GM23248 (cell line): ENCODE results near the gene TNNC1. TPM values are rescaled to one million over a fixed set of nuclear protein-coding genes. Genes with fewer than 3 reads are reported as not detected.

Experiments used
- DNase-seq: peaks from one replicate; pipeline ENCODE4 v3.0.0-alpha.2; 2015
- H2AFZ ChIP-seq: fragments of 200-600 bp; sonication (generic); 2 replicates; pipeline ENCODE4 v1.6.1; 2016; ENCODE audit warnings: antibody characterized with exemption
- H3F3A ChIP-seq: fragments of 200-600 bp; sonication (generic); 2 replicates; pipeline ENCODE4 v1.6.1; 2016; ENCODE audit warnings: mild to moderate bottlenecking, antibody characterized with exemption, mixed run types; ENCODE audit not compliant: insufficient read depth
- H3K27ac ChIP-seq: fragments of 200-600 bp; sonication (generic); 2 replicates; pipeline ENCODE4 v1.5.1; 2016; ENCODE audit warnings: mild to moderate bottlenecking
- H3K27me3 ChIP-seq: fragments of 200-600 bp; sonication (generic); replicated peaks from 2 replicates; pipeline ENCODE4 v1.6.1; 2016; ENCODE audit warnings: mild to moderate bottlenecking; ENCODE audit not compliant: insufficient read depth
- H3K36me3 ChIP-seq: fragments of 200-600 bp; sonication (generic); 2 replicates; pipeline ENCODE4 v1.6.1; 2016; ENCODE audit warnings: low read depth, mild to moderate bottlenecking
- H3K4me1 ChIP-seq: fragments of 200-600 bp; sonication (generic); 2 replicates; pipeline ENCODE4 v1.6.1; 2016; ENCODE audit warnings: mild to moderate bottlenecking; ENCODE audit not compliant: insufficient read depth
- H3K4me2 ChIP-seq: fragments of 200-600 bp; sonication (generic); one replicate; pipeline ENCODE4 v1.6.1; 2016; ENCODE audit warnings: mild to moderate bottlenecking; ENCODE audit not compliant: unreplicated experiment
- H3K4me3 ChIP-seq: fragments of 200-600 bp; sonication (generic); 2 replicates; pipeline ENCODE4 v1.5.1; 2016; ENCODE audit warnings: mild to moderate bottlenecking
- H3K79me2 ChIP-seq: fragments of 200-600 bp; sonication (generic); 2 replicates; pipeline ENCODE4 v1.6.1; 2016; ENCODE audit warnings: mild to moderate bottlenecking; ENCODE audit not compliant: insufficient read depth
- H3K9ac ChIP-seq: fragments of 200-600 bp; sonication (generic); 2 replicates; pipeline ENCODE4 v1.6.1; 2016; ENCODE audit warnings: mild to moderate bottlenecking
- H3K9me2 ChIP-seq: fragments of 200-600 bp; sonication (generic); 2 replicates; pipeline ENCODE4 v1.6.1; 2016; ENCODE audit warnings: mixed run types, mild to moderate bottlenecking, moderate library complexity; ENCODE audit not compliant: insufficient read depth
- H3K9me3 ChIP-seq: fragments of 200-600 bp; sonication (generic); one replicate; pipeline ENCODE4 v1.6.1; 2017; ENCODE audit warnings: low read depth
- H4K20me1 ChIP-seq: fragments of 200-600 bp; sonication (generic); 2 replicates; pipeline ENCODE4 v1.6.0; 2016; ENCODE audit not compliant: insufficient read depth
- EZH2 ChIP-seq: fragments of 200-600 bp; sonication (generic); IDR thresholded peaks from 2 replicates; pipeline ENCODE4 v1.6.1; 2018; ENCODE audit warnings: antibody characterized with exemption, mild to moderate bottlenecking; ENCODE audit not compliant: insufficient read depth, poor library complexity, severe bottlenecking
- EZH2phosphoT487 ChIP-seq: fragments of 200-600 bp; sonication (generic); IDR thresholded peaks from 2 replicates; pipeline ENCODE4 v1.6.1; 2018; ENCODE audit warnings: antibody characterized with exemption, moderate library complexity, mild to moderate bottlenecking, low read depth; ENCODE audit not compliant: insufficient read depth
- WGBS, 2 experiments: methylation state at CpG; one replicate each; pipeline ENCODE4 v1.1.6; 2015 to 2017; ENCODE audit warnings: low lambda C conversion rate in 2 of 2, low coverage in 1 of 2; ENCODE audit errors: missing lambda C conversion rate in 2 of 2; 5-methylcytosine and 5-hydroxymethylcytosine counted together
- in situ Hi-C: fragments of 300-500 bp; cut with MboI; formaldehyde crosslinking; loops from 2 replicates; pipeline ENCODE4 v1.15.0; 2020
- polyA plus RNA-seq: library from polyadenylated mRNA; unstranded; fragments of >200 nt; fragmentation: Nextera tagmentation; extraction: Ambion mirVana; gene quantifications from 2 replicates; pipeline ENCODE4 v1.2.1, GENCODE V29; 2016
- total RNA-seq: library from RNA; depleted of rRNA; stranded (reverse); fragments of >200 nt; shearing (Covaris generic); gene quantifications from 2 replicates; pipeline ENCODE4 v1.2.3, GENCODE V29; 2014

The TNNC1 gene
- total and polyA plus RNA-seq, 2 experiments from 2014 or later, result not detected

DNA sequence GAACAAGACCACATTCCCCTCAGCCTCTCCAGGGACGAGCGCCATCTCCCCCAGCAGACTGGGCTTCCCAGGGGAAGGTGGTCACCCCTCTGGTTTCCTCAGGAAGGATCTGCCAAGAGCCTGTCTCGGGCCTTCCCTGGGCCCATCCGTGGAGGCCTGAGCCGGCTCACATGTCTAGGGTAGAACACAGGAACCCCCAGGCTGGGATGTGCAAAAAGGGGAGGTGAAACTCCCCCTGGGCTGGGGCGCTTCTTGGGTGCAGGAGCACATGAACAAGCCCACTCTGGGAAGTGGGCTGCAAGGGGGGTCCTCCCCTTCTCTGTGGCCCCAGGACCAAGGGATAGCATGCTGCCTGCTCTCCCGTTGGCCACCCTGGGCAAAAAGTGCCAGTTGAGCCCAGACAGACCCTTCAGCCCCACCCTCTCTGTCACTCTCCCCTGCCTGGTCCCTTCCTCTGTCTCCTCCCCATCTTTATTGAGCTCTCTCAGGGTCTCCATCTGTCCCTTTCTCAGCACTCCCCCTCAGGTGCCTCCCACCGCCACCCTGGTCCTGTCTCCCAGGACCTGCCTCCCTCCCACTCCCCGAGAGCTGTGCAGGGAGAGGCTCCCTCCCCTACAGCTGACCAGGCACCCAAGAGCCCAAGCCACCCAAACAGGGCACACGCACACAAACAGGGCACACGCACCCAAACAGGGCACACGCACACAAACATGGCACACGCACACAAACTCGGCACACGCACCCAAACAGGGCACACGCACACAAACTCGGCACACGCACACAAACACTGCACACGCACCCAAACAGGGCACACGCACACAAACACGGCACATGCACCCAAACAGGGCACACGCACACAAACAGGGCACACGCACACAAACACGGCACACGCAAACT is 9.8 kb downstream of the TNNC1 start:
- no peak overlapping the region for H2AFZ ChIP-seq
- no peak for DNase-seq
- WGBS, 2 experiments, result 80 to 82% methylated on average over 24 to 25 of the region's 25 CpGs
- H3K4me2 ChIP-seq, result no peak overlapping the region
- no peaks in the 10 kb centered on the region for H4K20me1 ChIP-seq
- H3K79me2 ChIP-seq, result no peaks in the 10 kb centered on the region
- no peak overlapping the region for H3K27ac ChIP-seq
- in situ Hi-C loops, result no loop called here
- H3K4me3 ChIP-seq, result no peak overlapping the region
- H3K27me3 ChIP-seq, result no peaks in the 10 kb centered on the region
- no peaks in the 10 kb centered on the region for H3K9me2 ChIP-seq
- no peak overlapping the region for H3K9ac ChIP-seq
- H3K4me1 ChIP-seq, result no peaks in the 10 kb centered on the region
- H3K36me3 ChIP-seq, result no peaks in the 10 kb centered on the region
- H3K9me3 ChIP-seq, result no peaks in the 10 kb centered on the region
- H3F3A ChIP-seq, result no peaks in the 10 kb centered on the region
- TF ChIP-seq EZH2phosphoT487 (no peak), EZH2 (no peak)

DNA sequence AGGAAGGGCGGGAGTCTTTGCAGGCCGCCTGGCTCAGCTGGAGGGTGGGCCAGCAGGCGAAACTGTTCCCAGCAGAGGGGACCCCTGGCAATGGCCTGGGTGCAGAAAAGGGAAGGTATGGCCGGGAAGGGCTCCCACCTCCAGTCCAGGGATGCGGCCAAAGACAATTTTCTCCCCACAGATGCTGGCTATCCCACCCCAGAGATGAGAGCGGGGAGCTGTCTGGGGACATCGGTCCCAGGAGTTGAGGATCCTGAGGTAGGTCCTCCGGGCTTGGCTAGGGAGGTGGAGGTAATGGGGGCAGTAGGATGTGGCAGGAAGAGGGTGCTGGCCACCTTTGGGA is 10.6 kb downstream of the TNNC1 start:
- in situ Hi-C loops, result no loop called here
- Histone ChIP-seq H2AFZ (no peak overlapping the region), H3K9me2 (no peaks in the 10 kb centered on the region), H3K36me3 (no peaks in the 10 kb centered on the region), H3K9ac (no peak overlapping the region), H3K4me3 (no peak overlapping the region), H3K27ac (no peak overlapping the region), H3K9me3 (no peaks in the 10 kb centered on the region), H4K20me1 (no peaks in the 10 kb centered on the region), H3F3A (no peaks in the 10 kb centered on the region), H3K27me3 (no peaks in the 10 kb centered on the region), H3K4me1 (no peaks in the 10 kb centered on the region), H3K79me2 (no peaks in the 10 kb centered on the region), H3K4me2 (no peak overlapping the region)
- 75 to 77% methylated on average over 8 of the region's 8 CpGs for WGBS, 2 experiments
- no peak for TF ChIP-seq EZH2phosphoT487
- TF ChIP-seq EZH2, result no peak
- DNase-seq, result no peak

DNA sequence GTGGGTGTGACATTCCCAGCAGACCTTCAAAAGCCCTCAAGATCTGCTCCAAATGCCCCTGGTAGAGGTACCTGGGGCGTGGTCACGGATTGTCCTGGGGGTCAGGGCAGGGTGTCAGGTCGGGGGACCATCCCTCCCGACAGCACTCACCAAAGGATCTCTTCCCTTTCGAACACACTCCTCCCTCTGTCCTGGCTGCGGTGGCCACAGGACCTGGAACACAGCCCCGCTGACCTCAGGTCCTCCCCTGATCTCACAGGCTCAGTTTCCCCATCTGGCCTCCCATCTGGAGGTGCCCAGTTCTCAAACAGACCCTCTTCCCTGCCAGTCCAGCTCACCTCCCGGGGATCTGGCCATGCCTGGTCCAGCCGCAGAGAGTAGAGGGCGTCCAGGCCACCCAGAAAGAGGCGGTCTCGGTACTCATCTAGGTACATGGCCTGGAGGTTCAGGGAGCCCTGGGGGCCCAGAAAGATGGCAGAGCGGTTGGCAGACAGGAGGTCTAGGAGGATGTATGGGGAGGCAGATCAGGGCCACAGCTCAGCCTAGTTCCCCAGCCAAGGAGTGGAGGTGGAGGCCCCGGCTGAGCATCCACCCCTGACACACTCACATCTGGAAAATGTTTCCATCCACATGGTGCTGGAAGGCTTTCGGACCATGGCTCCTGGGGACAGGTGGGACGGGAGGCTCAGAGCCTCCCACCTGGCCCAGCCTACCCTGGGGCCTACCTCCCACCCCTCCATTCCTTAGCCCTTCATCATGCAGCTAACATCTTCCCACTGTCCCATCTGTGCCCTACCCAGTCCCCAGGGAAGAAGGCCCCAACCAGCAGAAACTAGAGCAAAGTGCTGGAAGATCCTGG is 11.2 kb downstream of the TNNC1 start:
- Histone ChIP-seq H3K79me2 (no peaks in the 10 kb centered on the region), H3K27me3 (no peaks in the 10 kb centered on the region), H3K4me2 (no peak overlapping the region), H3F3A (no peaks in the 10 kb centered on the region), H3K36me3 (no peaks in the 10 kb centered on the region), H2AFZ (no peak overlapping the region), H4K20me1 (no peaks in the 10 kb centered on the region), H3K27ac (no peak overlapping the region), H3K9me2 (no peaks in the 10 kb centered on the region), H3K4me3 (no peak overlapping the region), H3K4me1 (no peaks in the 10 kb centered on the region), H3K9ac (no peak overlapping the region), H3K9me3 (no peaks in the 10 kb centered on the region)
- in situ Hi-C loops, result no loop called here
- WGBS, 2 experiments, result 78 to 79% methylated on average over 12 to 16 of the region's 16 CpGs
- TF ChIP-seq EZH2 (no peak), EZH2phosphoT487 (no peak)
- DNase-seq, result no peak

DNA sequence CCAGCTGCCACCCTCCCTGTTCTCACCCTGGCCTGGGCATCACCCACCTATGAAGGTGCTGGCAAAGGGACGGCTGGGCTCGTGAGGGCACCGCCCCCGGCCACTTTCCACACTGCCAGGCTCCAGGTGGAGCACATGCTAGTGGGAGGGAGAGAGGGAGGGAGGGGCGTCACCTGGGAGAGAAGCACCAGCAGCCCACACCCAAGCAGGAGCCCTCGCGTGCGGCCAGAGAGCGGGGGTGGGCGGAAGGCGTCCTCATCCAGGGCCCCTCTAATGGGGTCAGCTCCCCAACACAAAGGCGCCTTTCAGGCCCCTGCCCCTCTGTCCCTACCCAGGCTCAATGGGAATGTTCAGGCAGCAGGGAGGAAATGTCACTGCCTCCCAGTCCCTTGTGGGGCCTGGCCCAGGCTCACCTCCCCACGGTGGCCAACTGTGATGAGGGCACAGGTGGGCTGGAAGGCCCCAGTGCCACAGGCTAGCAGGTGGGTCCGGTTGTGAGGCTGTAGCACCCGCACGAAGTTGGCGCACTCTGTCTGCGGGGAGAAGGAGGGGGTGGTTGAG is 12.0 kb downstream of the TNNC1 start:
- no peaks in the 10 kb centered on the region for H3K9me2 ChIP-seq
- no peaks in the 10 kb centered on the region for H3K36me3 ChIP-seq
- no peak overlapping the region for H3K9ac ChIP-seq
- H3K4me3 ChIP-seq, result no peak overlapping the region
- no peaks in the 10 kb centered on the region for H4K20me1 ChIP-seq
- no peak overlapping the region for H3K27ac ChIP-seq
- no peak for DNase-seq
- H2AFZ ChIP-seq, result no peak overlapping the region
- H3K79me2 ChIP-seq, result no peaks in the 10 kb centered on the region
- H3K9me3 ChIP-seq, result no peaks in the 10 kb centered on the region
- H3K4me1 ChIP-seq, result peaks cover 2% of the 10 kb centered on the region; the same call in 1 of the 2 replicates
- in situ Hi-C loops, result no loop called here
- no peaks in the 10 kb centered on the region for H3K27me3 ChIP-seq
- no peaks in the 10 kb centered on the region for H3F3A ChIP-seq
- no peak for TF ChIP-seq EZH2
- no peak overlapping the region for H3K4me2 ChIP-seq
- 76 to 79% methylated on average over 12 to 18 of the region's 18 CpGs for WGBS, 2 experiments
